ENCODE data around the gene CRIP2.

The CRIP2 gene

GRCh38 chr14:105445901-105446845, 28.4 kb upstream of the CRIP2 start:
- DNase-seq, result no peak

- no peak for DNase-seq
These were observed 27.6 kb upstream of the CRIP2 start for GRCh38 chr14:105446971-105447370.

- no peak for DNase-seq
These were observed 26.7 kb upstream of the CRIP2 start for GRCh38 chr14:105447651-105448640.

GRCh38 chr14:105448706-105449111, 25.9 kb upstream of the CRIP2 start:
- DNase-seq, result no peak

GRCh38 chr14:105449276-105450122, 25.1 kb upstream of the CRIP2 start:
- no peak for DNase-seq

- DNase-seq, result no peak
These were observed 24.5 kb upstream of the CRIP2 start for GRCh38 chr14:105450123-105450505.

- no peak for DNase-seq
These were observed 23.5 kb upstream of the CRIP2 start for GRCh38 chr14:105450864-105451720.

- no peak for DNase-seq
These were observed 21.7 kb upstream of the CRIP2 start for GRCh38 chr14:105452963-105453362.

GRCh38 chr14:105453847-105454246, 20.8 kb upstream of the CRIP2 start:
- DNase-seq, result no peak

- no peak for DNase-seq
These were observed 19.5 kb upstream of the CRIP2 start for GRCh38 chr14:105455086-105455640.

GRCh38 chr14:105455766-105456660, 18.6 kb upstream of the CRIP2 start:
- no peak for DNase-seq

- DNase-seq, result no peak
These were observed 17.6 kb upstream of the CRIP2 start for GRCh38 chr14:105456736-105457617.

GRCh38 chr14:105458010-105458409, 16.6 kb upstream of the CRIP2 start:
- no peak for DNase-seq

GRCh38 chr14:105458571-105458970, 16.1 kb upstream of the CRIP2 start:
- DNase-seq, result no peak

- no peak for DNase-seq
These were observed 14.5 kb upstream of the CRIP2 start for GRCh38 chr14:105460116-105460515.

GRCh38 chr14:105460616-105461015, 14.0 kb upstream of the CRIP2 start:
- no peak for DNase-seq

GRCh38 chr14:105461903-105462302, 12.7 kb upstream of the CRIP2 start:
- no peak for DNase-seq

- no peak for DNase-seq
These were observed 10.1 kb upstream of the CRIP2 start for GRCh38 chr14:105464501-105464900.
